NCI-H146 treated with DMSO at 0.1 percent for 48 hours (cell line): Measurements from ENCODE around the gene SEMA4D.

Experiments
- DNase-seq: peaks from one replicate; lab custom pipeline; 2025; ENCODE audit not compliant: unreplicated experiment; lab: John Stamatoyannopoulos, UW

The SEMA4D gene

GRCh38 chr9:89502671-89503070 lies 4.8 kb upstream of the SEMA4D start:
- DNase-seq: no peak

GRCh38 chr9:89502038-89502601 lies 4.2 kb upstream of the SEMA4D start:
- DNase-seq: no peak

GRCh38 chr9:89501311-89501898 lies 3.5 kb upstream of the SEMA4D start:
- no peak for DNase-seq

DNA sequence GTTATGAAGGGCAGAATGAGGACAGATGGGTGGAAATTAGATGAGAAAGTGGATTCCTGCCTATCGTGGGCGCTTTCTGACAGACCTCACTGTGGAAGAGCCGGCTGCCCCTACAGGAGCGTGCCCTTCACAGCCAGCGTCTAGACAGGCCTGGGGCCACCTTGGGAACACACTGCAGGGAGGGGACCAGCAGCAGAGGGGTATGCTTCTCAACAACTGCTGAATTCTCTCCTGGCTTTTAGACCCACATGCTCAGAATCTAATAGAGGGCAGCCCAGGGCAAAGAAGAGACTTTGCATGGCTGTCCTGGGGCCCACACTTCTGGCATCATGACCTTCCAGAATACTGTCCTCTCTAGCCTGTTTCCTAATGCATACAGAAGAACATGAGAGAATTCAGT lies 2.1 kb upstream of the SEMA4D start:
- DNase-seq: no peak

GRCh38 chr9:89498852-89499480 lies 1.1 kb upstream of the SEMA4D start:
- no peak for DNase-seq

GRCh38 chr9:89497257-89497963 lies 503 bp downstream of the SEMA4D start:
- DNase-seq: no peak

- no peak for DNase-seq
Observed at GRCh38 chr9:89496645-89497256, 1.2 kb downstream of the SEMA4D start.

DNA sequence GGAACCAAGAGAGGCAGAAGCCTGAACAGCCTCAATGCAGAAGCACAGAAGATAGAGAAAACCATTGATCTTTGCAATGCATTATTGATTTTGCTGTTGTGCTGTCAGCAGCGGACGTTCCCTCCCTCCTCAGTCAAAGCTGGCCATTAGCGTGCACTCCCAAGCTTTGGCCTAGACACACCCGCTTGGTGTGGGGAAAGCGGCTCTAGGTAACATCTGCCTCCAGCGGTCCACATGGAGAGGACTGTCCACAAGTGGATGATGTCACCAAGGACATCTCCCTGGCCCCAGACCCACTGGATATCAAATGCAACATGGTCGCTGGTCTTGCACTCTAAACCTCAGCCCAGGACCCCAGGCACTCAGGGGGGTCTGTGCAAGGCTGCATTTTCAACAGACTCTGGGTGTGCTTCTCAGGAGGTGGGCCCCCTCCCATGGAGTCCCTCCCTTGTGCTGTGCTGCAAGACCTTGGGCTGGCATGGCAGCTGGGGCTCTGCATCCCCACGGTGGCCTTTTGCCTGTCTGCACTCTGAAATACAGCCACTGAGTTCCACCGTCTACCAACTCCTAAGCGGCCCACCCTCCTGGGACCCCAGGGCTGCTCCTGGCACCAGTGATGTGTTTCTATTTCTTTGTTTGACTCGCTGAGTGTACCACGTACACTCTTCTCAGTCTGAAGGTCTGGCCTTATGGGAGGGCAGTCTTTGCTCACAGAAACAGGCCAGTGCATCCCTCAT lies 1.9 kb downstream of the SEMA4D start:
- no peak for DNase-seq

- DNase-seq: no peak
Observed at GRCh38 chr9:89494199-89494598, 3.7 kb downstream of the SEMA4D start.

GRCh38 chr9:89493671-89494070 lies 4.2 kb downstream of the SEMA4D start:
- DNase-seq: no peak

- no peak for DNase-seq
Observed at GRCh38 chr9:89493181-89493580, 4.7 kb downstream of the SEMA4D start.

GRCh38 chr9:89492586-89492985 lies 5.3 kb downstream of the SEMA4D start:
- no peak for DNase-seq

GRCh38 chr9:89491694-89492093 lies 6.2 kb downstream of the SEMA4D start:
- no peak for DNase-seq

GRCh38 chr9:89489548-89490530 lies 8.1 kb downstream of the SEMA4D start:
- no peak for DNase-seq

GRCh38 chr9:89488936-89489335 lies 9.0 kb downstream of the SEMA4D start:
- DNase-seq: no peak

GRCh38 chr9:89488131-89488530 lies 9.8 kb downstream of the SEMA4D start:
- DNase-seq: no peak

DNA sequence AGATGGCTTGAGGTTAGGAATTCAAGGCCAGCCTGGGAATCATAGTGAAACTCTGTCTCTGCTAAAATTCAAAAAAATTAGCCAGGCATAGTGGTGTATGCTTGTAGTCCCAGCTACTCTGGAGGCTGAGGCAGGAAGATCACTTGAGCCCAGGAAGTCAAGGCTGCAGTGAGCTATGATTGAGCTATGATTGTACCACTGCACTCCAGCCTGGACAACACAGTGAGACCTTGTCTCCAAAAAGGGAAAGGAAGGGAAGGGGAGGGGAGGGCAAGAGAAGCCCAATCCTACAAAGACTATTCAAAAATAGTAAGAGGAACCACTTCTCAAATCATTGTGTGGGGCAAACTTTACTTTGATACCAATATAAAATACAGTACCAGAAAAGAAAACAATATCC lies 11.2 kb downstream of the SEMA4D start:
- DNase-seq: no peak

GRCh38 chr9:89484475-89485404 lies 13.2 kb downstream of the SEMA4D start:
- DNase-seq: no peak
